ENCODE measurements around the gene PICK1.
A peak's percentile ranks its signal among the peaks of the same experiment; 100 is the strongest.
"Not testable (repeated sequence)": the region's sequence is repeated elsewhere in the genome, so short reads cannot be mapped to it uniquely, and the experiment has no call there.

PICK1 gene

GRCh38 chr22:38031491-38031890 is 25.7 kb upstream of the PICK1 start:
- no peak for DNase-seq

GRCh38 chr22:38032681-38033521 is 24.3 kb upstream of the PICK1 start:
- DNase-seq = no peak

GRCh38 chr22:38033522-38034277 is 23.5 kb upstream of the PICK1 start:
- peak; percentile 73 for DNase-seq

GRCh38 chr22:38034278-38034882 is 22.8 kb upstream of the PICK1 start:
- DNase-seq = peak; percentile 65

GRCh38 chr22:38034884-38035529 is 22.2 kb upstream of the PICK1 start:
- DNase-seq = no peak

- no peak for DNase-seq
Observed at GRCh38 chr22:38035530-38035885, 21.7 kb upstream of the PICK1 start.

- no peak for DNase-seq
Observed at GRCh38 chr22:38036392-38037062, 20.7 kb upstream of the PICK1 start.

- not testable (repeated sequence) for DNase-seq
Observed at GRCh38 chr22:38037367-38038150, 19.6 kb upstream of the PICK1 start.

GRCh38 chr22:38038426-38038825 is 18.8 kb upstream of the PICK1 start:
- DNase-seq = no peak

- DNase-seq = no peak
Observed at GRCh38 chr22:38038890-38039812, 18.1 kb upstream of the PICK1 start.

GRCh38 chr22:38040953-38041759 is 16.0 kb upstream of the PICK1 start:
- DNase-seq = no peak

GRCh38 chr22:38041760-38042487 is 15.3 kb upstream of the PICK1 start:
- DNase-seq = no peak

GRCh38 chr22:38042488-38042790 is 14.8 kb upstream of the PICK1 start:
- no peak for DNase-seq

GRCh38 chr22:38043151-38044039 is 13.8 kb upstream of the PICK1 start:
- DNase-seq = no peak

GRCh38 chr22:38046070-38046748 is 11.0 kb upstream of the PICK1 start:
- DNase-seq = no peak

GRCh38 chr22:38049812-38050619 is 7.2 kb upstream of the PICK1 start:
- no peak for DNase-seq

GRCh38 chr22:38050720-38051119 is 6.5 kb upstream of the PICK1 start:
- no peak for DNase-seq

Measured in eye (tissue), 1 donor.